RPMI8226 (cell line): Measurements from ENCODE around the gene DOP1B.
"Not testable (repeated sequence)": the region's sequence is repeated elsewhere in the genome, so short reads cannot be mapped to it uniquely, and the experiment has no call there.

ENCODE experiments used
- DNase-seq: peaks from one replicate; pipeline ENCODE4 v3.0.0-alpha.2; 2015

DOP1B gene, protein sequence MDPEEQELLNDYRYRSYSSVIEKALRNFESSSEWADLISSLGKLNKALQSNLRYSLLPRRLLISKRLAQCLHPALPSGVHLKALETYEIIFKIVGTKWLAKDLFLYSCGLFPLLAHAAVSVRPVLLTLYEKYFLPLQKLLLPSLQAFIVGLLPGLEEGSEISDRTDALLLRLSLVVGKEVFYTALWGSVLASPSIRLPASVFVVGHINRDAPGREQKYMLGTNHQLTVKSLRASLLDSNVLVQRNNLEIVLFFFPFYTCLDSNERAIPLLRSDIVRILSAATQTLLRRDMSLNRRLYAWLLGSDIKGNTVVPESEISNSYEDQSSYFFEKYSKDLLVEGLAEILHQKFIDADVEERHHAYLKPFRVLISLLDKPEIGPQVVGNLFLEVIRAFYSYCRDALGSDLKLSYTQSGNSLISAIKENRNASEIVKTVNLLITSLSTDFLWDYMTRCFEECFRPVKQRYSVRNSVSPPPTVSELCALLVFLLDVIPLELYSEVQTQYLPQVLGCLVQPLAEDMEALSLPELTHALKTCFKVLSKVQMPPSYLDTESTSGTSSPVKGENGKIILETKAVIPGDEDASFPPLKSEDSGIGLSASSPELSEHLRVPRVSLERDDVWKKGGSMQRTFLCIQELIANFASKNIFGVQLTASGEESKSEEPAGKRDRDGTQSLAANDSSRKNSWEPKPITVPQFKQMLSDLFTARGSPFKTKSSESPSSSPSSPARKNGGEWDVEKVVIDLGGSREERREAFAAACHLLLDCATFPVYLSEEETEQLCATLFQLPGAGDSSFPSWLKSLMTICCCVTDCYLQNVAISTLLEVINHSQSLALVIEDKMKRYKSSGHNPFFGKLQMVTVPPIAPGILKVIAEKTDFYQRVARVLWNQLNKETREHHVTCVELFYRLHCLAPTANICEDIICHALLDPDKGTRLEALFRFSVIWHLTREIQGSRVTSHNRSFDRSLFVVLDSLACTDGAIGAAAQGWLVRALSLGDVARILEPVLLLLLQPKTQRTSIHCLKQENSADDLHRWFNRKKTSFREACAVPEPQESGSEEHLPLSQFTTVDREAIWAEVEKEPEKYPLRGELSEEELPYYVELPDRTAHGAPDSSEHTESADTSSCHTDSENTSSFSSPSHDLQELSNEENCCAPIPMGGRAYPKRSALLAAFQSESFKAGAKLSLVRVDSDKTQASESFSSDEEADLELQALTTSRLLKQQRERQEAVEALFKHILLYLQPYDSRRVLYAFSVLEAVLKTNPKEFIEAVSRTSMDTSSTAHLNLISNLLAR (N-terminal part only)

DNA sequence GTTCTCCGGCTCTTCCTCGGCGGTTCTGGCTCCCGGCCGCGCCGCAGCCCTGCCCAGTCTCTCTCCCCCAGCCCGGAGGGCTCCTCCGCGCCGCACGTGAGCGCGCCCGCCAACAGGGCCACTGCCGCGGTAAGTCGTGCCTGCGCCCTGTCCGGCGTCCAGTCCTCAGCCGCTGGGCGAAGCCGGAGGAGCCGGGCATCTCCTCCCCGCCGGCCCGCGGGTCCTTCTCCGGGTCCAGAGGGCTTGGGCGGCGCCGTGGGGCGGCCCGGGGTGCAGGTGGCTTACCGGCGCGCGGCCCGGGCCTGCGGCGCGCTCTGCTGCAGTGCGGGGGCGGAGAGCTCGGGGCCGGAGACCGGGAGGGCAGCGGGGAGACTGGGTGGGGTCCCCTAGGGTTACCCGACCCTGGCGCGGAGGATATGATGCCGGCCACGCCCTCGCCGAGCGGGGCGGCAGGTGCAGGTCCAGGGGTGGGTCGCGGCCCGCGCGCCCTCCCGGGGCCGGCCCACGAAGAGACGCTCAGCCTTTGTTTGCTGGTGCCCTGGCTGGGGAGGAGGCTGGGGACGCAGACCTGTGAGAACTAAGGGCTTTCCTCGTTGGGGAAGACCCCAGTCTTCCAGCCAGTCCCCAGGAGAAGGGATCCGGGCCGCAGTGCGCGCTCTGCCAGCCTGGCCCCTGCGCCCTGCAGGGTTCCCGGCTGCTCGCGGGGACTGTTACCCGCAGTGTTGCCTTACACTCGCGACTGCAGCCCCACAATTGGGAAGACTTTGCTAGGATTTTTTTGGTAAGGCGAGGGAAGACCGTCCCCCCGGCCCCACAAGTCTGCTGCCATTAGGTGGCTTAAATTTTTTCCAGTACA, at the start of gene DOP1B:
TSS of gene DOP1B (plus strand) at position 10 of the 856 bp plus-strand sequence. CDS start 7,910 bp downstream, outside the sequence.
- DNase-seq = peak; percentile 69

DNA sequence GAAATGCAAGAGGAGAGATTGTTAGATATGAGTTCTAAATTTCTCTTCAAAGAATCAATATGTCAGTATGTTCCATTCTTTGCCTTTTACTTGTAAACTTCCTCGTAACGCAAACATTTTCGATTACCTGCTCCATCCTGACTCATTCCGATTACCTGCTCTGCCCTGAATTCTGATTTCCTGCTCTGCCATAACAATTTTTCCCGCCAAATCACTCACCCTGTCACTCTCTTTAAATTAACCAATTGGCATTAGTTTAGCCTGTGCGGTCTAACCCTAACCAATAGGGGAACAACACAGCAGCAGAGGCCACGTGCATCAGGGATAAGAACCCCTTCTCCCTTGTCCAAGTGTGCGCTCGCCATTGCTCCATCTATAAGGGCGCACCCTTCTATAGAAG, 46.8 kb upstream of the DOP1B start:
- DNase-seq = no peak

DNA sequence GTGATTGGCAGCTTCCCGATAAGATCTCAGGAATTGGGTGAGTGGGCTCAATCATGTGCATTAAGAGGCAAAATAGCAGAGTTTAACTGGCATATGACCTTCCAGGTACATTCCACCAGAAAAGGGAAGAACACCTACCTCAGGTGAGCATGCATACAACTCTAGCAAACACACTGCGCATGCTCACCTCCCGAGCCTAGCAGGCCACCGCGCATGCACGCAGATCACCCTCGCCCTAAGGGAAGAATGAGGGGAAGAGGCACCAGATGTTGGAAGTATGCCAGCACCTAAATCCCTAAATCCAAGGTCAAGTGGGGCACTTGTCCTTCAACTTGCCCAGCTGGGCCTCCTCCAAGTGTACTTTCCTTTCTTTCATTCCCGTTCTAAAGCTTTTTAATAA, 45.4 kb upstream of the DOP1B start:
- no peak for DNase-seq

DNA sequence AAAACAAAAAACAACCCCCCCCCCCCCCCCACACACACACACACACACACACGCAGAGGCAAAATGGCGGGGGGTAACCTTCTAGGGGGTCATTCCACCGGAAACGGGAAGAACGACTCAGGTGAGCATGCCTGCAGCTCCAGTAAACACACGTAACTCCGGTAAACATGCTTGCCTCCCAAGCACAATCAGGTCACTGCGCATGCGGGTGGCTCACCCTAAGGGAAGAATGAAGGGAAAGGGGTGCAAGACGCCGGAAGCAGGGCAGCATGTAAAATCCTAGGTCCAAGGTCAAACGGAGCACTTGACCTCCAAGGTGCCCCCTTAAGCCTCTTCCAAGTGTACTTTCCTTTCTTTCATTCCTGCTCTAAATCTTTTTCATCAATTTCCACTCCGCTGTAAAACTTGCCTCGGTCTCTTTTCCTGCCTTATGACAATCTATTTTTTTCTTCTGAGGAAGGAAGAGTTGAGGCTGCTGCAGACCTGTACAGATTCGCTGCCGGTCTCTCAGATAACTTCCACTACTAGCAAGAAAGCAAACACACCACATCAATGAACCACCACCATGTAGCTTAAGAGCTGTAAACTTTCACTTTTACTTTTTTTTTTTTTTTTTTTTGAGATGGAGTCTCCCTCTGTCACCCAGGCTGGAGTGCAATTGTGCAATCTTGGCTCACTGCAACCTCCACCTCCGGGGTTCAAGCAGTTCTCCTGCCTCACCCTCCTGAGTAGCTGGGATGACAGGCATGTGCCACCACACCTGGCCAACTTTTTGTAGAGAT, 42.8 kb upstream of the DOP1B start:
- DNase-seq = peak; percentile 55

DNA sequence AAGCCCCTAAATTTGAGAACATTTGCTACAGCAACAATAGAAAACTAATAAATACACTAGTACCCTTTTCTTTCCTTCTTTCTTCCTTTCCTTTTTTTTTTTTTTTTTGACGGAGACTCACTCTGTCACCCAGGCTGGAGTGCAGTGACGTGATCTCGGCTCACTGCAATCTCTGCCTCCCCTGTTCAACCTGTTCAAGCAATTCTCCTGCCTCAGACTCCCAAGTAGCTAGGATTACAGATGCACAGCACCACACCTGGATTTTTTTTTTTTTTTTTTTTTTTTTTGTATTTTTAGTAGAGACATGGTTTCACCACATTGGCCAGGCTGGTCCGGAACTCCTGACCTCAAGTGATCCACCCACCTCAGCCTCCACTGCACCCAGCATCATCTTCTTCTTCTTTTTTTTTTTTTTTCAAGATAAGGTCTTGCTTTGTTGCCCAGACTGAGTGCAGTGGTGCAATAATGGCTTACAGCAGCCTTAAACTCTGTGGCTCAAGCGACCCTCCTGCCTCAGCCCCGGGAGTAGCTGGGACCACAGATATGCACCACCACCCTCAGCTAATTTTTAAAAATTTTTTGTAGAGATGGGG, 41.4 kb upstream of the DOP1B start:
- DNase-seq = peak; percentile 16

DNA sequence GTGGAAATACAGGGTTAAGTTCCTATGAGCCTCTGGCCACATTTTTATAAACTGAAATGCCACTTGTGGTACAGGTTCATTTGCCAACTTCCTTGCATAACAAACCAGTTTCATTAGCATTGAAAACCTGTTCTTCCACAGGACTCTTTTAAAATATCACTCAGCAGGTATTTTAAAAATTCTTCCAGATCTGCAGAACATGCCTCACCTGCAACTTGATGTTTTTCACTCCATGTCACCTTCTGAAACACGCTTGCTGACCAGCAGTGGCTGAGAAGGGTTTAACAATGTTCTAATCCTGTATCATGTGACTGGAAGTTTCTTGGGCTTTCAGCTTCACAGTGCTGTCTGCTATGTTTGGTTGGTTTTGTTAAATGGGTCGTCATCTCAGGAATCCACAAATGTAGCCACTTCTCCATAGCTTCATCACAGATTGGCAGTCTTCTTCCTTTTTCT, 39.3 kb upstream of the DOP1B start:
- DNase-seq = no peak

DNA sequence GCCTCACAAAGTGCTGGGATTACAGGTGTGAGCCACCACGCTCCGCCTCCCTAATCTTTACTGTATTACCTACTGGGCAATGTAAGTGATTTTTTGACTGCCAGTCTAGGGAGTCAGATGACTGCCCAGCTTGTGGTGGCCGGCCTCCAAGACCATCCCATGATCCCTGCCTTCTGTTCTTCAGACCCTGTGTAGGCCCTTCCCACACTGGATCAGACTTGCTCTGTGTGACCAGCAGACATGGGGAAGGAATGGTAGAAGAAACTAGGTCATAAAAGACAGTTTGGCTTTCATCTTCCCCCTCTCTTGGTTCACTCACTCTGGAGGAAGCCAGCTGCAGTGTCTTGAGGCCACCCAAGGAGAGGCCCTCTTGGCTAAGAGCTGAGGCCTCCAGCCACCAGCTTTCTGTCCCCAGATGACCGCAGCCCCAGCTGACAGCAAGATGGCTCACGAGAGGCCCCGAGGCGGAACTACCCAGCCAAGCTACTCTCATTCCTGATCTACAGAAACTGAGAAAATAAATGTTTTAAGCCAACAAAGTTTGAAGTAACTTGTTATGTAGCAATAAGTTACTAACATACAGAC, 36.2 kb upstream of the DOP1B start:
- DNase-seq = peak; percentile 66

DNA sequence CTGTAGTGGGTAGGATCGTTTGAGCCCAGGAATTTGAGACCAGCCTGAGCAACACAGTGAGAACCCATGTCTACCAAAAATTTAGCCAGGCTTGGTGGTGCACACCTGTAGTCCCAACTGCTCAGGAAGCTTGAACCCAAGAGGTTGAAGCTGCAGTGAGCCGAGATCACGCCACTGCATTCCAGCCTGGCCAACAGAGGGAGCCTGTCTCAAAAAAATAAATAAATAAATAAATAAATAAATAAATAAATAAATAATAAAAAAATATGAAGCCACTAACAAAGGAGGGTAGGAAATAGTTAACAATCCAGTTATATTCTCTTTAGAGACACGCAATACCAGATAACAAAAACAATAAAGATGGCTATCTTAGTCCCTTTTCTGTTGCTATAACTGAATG, 33.6 kb upstream of the DOP1B start:
- no peak for DNase-seq

DNA sequence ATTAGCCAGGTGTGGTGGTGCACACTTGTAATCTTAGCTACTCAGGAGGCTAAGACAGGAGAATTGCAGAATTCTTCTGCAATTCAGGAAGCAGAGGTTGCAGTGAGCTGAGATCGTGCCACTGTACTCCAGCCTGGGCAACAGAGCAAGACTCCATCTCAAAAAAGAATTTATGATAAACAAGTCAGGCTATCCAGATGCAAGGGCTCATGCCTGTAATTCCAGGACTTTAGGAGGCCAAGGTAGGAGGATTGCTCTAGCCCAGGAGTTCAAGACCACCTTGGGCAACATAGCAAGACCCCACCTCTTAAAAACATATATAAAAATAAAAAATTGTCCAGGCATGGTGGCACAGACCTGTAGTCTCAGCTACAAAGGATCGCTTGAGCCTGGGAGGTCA, 32.2 kb upstream of the DOP1B start:
- DNase-seq = no peak

DNA sequence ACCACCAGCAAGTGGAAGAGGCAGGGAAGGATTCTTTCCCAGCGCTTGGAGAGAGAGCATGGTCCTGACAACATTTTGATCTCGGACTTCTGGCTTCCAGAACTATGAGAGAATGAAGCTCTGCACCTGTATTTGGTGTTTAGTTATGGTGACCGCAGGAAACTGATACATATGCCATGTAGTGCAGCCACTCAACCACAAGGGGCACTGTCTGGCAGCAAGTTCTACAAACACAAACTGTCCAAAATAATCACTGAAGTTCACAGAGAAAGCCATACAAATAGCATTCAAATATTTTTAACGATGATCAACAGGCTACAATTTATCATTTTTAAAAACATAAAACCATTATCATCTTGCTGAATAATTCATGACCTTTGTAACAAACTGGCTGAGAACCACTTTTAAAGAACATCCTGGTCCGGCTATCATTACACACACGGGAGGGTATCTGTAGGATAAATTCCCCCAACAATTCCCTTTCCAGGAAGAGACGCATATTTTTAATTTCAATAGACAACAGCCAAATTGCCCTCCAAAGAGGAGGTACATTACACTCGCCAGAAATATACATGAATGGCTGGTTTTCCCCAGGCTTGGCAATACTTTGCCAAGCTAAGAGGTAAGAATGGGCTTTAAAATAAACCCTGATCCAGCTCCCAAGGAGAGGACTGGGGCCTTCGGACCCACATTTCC, 31.0 kb upstream of the DOP1B start:
- DNase-seq = peak; percentile 78

DNA sequence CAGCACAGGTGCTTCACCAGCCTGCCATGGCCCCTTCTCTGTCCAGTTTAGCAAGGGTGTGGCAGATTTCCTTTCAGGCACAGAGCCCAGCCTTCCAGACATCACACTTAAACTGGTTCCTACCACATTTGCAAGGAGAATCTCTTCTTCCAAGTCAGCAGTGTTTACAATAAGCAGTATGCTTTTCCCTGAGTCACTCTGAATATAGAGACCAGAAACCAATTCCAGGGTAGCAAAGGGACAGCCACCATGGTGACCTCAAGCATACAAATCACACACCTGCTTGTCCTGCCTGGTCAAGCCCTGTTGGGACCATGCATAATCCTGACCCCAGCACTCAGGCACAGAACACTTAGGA, 30.4 kb upstream of the DOP1B start:
- no peak for DNase-seq

DNA sequence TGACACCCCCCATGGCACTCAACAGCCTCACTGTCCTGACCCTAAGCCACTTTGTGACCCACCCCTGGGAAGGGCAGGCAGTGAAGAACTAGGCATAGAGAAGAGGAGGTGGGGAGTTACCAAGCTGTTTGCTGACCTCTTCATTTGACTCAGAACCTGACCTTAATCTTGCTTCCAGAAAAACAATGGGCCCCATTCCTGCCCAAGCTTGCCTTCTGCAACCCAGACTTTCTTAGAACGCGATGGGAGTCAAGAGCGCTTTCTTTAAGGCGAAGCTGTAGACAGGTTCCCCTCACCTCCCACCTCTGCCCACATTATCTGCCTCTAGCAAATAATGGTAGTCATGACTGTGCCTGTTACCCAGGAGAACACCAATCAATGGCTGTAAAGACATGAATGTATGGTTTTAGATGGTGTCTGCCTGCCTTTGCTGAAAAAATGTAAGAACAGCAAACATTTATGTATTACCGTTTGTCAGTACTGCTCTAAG, 30.0 kb upstream of the DOP1B start:
- no peak for DNase-seq

DNA sequence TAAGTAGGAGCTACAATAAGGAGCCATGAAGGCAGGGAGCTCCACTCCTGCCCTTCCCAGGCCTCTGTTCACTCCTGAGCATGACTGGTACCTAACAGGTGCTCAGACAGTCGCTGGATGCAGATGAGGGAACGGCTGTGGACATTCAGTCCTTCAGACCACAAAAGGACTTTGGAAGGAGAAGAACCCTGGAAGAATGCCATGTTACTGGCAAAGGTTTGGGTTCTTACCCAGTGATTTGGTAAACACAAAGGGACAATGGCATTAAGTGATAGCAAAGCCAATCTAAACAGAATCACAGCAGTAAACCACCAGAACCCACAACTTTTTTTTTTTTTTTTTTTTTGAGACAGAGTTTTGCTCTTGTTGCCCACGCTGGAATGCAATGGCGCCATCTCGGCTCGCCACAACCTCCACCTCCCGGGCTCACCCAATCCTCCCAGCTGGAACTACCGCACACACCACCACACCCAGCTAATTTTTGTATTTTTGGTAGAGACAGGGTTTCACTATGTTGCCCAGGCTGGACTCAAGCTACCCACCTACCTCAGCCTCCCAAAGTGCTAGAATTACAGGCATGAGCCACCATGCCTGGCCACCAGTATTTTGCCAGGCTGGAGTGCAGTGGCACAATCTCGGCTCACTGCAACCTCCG, 29.2 kb upstream of the DOP1B start:
- DNase-seq = no peak

DNA sequence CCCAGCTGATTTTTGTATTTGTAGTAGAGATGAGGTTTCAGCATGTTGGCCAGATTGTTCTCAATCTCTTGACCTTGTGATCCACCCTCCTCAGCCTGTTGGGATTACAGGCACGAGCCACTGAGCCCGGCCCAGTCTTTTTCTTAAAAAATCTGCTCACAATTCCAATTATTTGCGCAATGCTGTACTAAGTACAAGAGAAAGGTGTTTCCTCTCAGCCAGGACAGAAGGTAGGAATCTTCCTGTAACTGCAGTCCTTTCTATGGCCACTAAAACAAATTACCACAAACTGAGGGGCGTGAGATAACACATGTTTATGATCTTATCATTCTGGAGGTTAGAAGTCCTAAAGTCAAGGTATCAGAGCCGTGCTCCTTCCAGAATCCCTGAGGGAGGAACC, 28.6 kb upstream of the DOP1B start:
- no peak for DNase-seq

DNA sequence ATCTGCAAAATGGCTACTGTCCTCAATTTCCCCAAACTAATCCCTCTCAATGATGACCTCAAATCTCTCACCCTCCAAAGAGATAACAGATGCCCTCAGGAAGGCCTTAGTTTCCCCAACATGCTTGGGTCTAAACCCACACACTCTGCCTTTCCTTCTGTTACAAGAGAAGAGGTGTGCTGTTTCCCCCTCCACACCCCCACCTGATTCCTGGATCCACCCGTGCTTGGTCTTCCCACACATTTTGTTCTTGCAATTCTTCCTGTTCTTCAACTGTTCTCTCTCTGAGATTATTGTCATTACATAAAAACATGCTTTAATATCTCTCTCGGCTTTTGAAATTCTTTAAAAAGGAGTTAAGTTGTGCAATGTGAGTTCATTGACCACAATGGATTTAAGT, 27.4 kb upstream of the DOP1B start:
- no peak for DNase-seq

DNA sequence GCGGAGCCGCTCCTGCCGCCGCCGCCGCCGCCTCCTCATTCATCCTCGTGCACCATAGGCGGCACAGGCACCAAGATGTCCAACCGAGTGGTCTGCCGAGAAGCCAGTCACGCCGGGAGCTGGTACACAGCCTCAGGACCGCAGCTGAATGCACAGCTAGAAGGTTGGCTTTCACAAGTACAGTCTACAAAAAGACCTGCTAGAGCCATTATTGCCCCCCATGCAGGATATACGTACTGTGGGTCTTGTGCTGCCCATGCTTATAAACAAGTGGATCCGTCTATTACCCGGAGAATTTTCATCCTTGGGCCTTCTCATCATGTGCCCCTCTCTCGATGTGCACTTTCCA, 26.2 kb upstream of the DOP1B start:
- not testable (repeated sequence) for DNase-seq

DNA sequence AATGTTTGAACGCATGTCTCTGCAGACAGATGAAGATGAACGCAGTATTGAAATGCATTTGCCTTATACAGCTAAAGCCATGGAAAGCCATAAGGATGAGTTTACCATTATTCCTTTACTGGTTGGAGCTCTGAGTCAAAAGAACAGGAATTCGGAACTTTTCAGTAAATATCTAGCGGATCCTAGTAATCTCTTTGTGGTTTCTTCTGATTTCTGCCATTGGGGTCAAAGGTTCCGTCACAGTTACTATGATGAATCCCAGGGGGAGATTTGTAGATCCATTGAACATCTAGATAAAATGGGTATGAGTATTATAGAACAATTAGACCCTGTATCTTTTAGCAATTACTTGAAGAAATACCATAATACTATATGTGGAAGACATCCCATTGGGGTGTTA, 25.8 kb upstream of the DOP1B start:
- DNase-seq = not testable (repeated sequence)

DNA sequence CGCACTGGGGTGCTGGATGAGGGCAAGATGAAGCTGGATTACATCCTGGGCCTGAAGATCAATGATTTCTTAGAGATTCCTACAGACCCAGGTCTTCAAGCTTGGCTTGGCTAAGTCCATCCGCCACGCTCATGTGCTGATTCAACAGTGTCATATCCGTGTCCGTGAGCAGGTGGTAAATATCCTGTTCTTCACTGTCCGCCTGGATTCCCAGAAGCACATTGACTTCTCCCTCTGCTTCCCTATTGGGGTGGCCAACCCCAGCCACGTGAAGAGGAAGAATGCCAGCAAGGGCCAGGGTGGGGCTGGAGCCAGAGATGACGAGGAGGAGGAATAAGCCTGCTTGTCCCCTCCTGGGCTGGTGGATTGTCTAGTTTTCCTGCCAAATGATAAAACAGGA, 23.9 kb upstream of the DOP1B start:
- no peak for DNase-seq

DNA sequence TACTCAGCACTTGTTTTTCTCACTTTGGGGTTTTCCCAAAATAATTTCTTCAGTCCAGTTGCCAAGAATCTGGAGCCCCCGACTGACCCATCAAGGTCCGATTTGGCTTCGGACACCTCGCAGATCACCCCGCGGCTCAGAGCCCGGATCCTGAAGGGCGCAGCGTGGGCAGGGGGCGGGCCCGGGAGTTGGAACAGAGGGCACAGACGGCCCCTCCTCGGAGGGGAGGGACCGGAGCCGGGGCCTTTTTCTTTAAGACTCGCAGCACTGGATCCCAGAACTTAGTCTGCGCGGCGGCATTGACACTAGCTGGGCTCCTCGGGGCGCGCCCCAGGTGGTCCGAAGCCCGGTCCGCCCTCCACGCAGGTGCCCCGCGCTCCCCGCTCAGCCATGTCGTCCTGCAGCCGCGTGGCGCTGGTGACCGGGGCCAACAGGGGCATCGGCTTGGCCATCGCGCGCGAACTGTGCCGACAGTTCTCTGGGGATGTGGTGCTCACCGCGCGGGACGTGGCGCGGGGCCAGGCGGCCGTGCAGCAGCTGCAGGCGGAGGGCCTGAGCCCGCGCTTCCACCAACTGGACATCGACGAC, 21.7 kb upstream of the DOP1B start, which contains the start of gene CBR3:
TSS of gene CBR3 (plus strand) at position 277 of the 588 bp plus-strand sequence. CDS start at position 391, 114 bp downstream.
- DNase-seq = peak; percentile 84
